ENCODE measurements around the gene MUC4.

- TF ChIP-seq CTCF (IDR thresholded peaks at IDR 0.05) (no peak), POLR2AphosphoS5 (IDR thresholded peaks at IDR 0.05; ENCODE audit: low read depth, low read length) (no peak), TCF7L2 (IDR thresholded peaks at IDR 0.05; ENCODE audit: low read depth, low read length) (no peak), REST (IDR thresholded peaks at IDR 0.05; ENCODE audit: insufficient read depth in 1 of 2, low read depth in 2 of 2, low read length in 1 of 2) (no peak), SIN3A (IDR thresholded peaks at IDR 0.05; ENCODE audit: borderline replicate concordance, insufficient read depth, low read depth, low read length) (no peak)
Observed at GRCh38 chr3:195836476-195837135, 24.9 kb upstream of the MUC4 start.
